Mesendoderm (in vitro differentiated cells): ENCODE measurements around the gene GDPD2.
A peak's percentile ranks its signal among the peaks of the same experiment; 100 is the strongest.

ENCODE experiments used
- DNase-seq: peaks from one replicate; pipeline ENCODE4 v3.0.0; 2013
- H2AK5ac ChIP-seq: 2 replicates; pipeline ENCODE4 v1.6.1; 2013; ENCODE audit warnings: low read length, inconsistent platforms
- H2BK120ac ChIP-seq: 2 replicates; pipeline ENCODE4 v1.6.1; 2013; ENCODE audit warnings: low read depth, mild to moderate bottlenecking, low read length, moderate library complexity, mixed read lengths
- H2BK15ac ChIP-seq: replicated peaks from 2 replicates; pipeline ENCODE4 v1.6.1; 2013; ENCODE audit warnings: low read depth, mild to moderate bottlenecking, moderate library complexity
- H2BK5ac ChIP-seq: 2 replicates; pipeline ENCODE4 v1.6.1; 2013; ENCODE audit warnings: low read length, inconsistent platforms
- H3K18ac ChIP-seq: 2 replicates; pipeline ENCODE4 v1.6.1; 2013; ENCODE audit warnings: mild to moderate bottlenecking, low read length, mixed read lengths
- H3K23ac ChIP-seq: one replicate; pipeline ENCODE4 v1.6.1; 2013; ENCODE audit warnings: low read length
- H3K27ac ChIP-seq: 2 replicates; pipeline ENCODE4 v1.5.1; 2013; ENCODE audit warnings: low read depth, mild to moderate bottlenecking, inconsistent platforms, low read length, moderate library complexity
- H3K27me3 ChIP-seq: 2 replicates; pipeline ENCODE4 v1.6.1; 2013; ENCODE audit warnings: low read length, control low read depth, mild to moderate bottlenecking, inconsistent platforms; ENCODE audit not compliant: insufficient read depth, poor library complexity
- H3K36me3 ChIP-seq: 2 replicates; pipeline ENCODE4 v1.6.1; 2013; ENCODE audit warnings: low read length, inconsistent platforms; ENCODE audit not compliant: control insufficient read depth, insufficient read depth
- H3K4ac ChIP-seq: one replicate; pipeline ENCODE4 v1.6.1; 2013; ENCODE audit warnings: low read depth, mild to moderate bottlenecking, low read length, moderate library complexity
- H3K4me1 ChIP-seq: 2 replicates; pipeline ENCODE4 v1.6.1; 2013; ENCODE audit warnings: low read depth, low read length, inconsistent platforms; ENCODE audit not compliant: control insufficient read depth
- H3K4me2 ChIP-seq: 2 replicates; pipeline ENCODE4 v1.6.1; 2013; ENCODE audit warnings: low read length
- H3K4me3 ChIP-seq: 2 replicates; pipeline ENCODE4 v1.5.1; 2013; ENCODE audit warnings: mild to moderate bottlenecking, low read length
- H3K56ac ChIP-seq: one replicate; pipeline ENCODE4 v1.6.1; 2013; ENCODE audit warnings: low read length
- H3K79me1 ChIP-seq: 2 replicates; pipeline ENCODE4 v1.6.1; 2013; ENCODE audit warnings: low read length, inconsistent platforms
- H3K79me2 ChIP-seq: 2 replicates; pipeline ENCODE4 v1.6.1; 2013; ENCODE audit warnings: mild to moderate bottlenecking, low read length; ENCODE audit not compliant: control insufficient read depth, insufficient read depth
- H3K9ac ChIP-seq: 2 replicates; pipeline ENCODE4 v1.6.1; 2013; ENCODE audit warnings: low read length, inconsistent platforms
- H4K5ac ChIP-seq: one replicate; pipeline ENCODE4 v1.6.1; 2013; ENCODE audit warnings: low read length
- H4K8ac ChIP-seq: one replicate; pipeline ENCODE4 v1.6.1; 2013; ENCODE audit warnings: low read depth, mild to moderate bottlenecking, control low read depth, low read length, moderate library complexity
- WGBS: extraction: QIAGEN DNeasy Blood & Tissue Kit; methylation state at CpG from one replicate; pipeline ENCODE4 v1.1.7; 2013; ENCODE audit warnings: low lambda C conversion rate, missing lambda C conversion rate; ENCODE audit not compliant: insufficient coverage; ENCODE audit errors: extremely low coverage; 5-methylcytosine and 5-hydroxymethylcytosine counted together

The GDPD2 gene

DNA sequence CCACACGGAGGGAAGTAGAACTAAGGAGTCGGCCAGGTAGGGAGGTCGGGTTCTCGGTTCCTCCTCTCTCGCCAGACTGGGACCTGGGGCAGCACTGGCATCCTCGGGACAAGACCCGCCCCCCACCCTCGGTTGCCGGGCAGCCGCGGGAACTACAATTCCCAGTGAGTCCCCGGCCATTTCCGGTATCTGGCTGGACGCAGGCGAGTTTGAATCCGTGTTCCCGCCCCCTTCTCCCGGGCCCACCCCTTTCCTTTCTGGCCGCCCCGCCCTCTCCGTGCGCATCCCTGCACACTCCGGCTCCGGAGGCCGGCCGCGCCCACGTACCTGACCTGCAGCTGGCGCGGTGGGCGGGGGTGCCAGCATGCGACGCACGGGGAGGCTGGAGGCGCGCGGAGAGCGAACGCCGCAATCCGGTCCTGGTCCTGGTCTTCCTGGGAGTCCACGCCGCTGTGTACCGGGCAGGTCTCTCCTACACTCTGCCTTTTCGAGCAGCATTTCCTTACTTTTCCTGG, 11.3 kb downstream of the GDPD2 start:
- Histone ChIP-seq H3K27me3 (no peaks in the 10 kb centered on the region), H3K4me2 (peak overlapping the region; percentile 83), H3K4ac (no peak overlapping the region), H3K18ac (no peak overlapping the region), H2BK15ac (no peak overlapping the region), H2BK5ac (no peak overlapping the region), H2BK120ac (no peak overlapping the region), H3K79me1 (no peaks in the 10 kb centered on the region), H2AK5ac (no peak overlapping the region), H4K8ac (no peak overlapping the region), H3K4me1 (no peaks in the 10 kb centered on the region), H3K23ac (no peak overlapping the region), H3K27ac (no peak overlapping the region), H3K79me2 (no peaks in the 10 kb centered on the region), H3K4me3 (peak overlapping the region; percentile 57), H3K9ac (peak overlapping the region; percentile 47), H3K56ac (peak overlapping the region; percentile 78), H3K36me3 (no peaks in the 10 kb centered on the region), H4K5ac (no peak overlapping the region)
- peak; percentile 91 for DNase-seq
- WGBS = no CpG with 5 or more reads among the region's 45 CpGs

GRCh38 chrX:70434914-70435586, 11.9 kb downstream of the GDPD2 start:
- H3K4me2 ChIP-seq = peak overlapping the region; percentile 52
- H2BK120ac ChIP-seq = no peak overlapping the region
- H3K79me2 ChIP-seq = no peaks in the 10 kb centered on the region
- H3K36me3 ChIP-seq = no peaks in the 10 kb centered on the region
- peak overlapping the region; percentile 41 for H3K9ac ChIP-seq
- H4K8ac ChIP-seq = no peak overlapping the region
- H3K27ac ChIP-seq = no peak overlapping the region
- no peak overlapping the region for H3K4ac ChIP-seq
- DNase-seq = peak; percentile 10
- H3K4me3 ChIP-seq = peak overlapping the region; percentile 50
- H3K56ac ChIP-seq = peak overlapping the region; percentile 78
- no peak overlapping the region for H2AK5ac ChIP-seq
- H3K27me3 ChIP-seq = no peaks in the 10 kb centered on the region
- H3K18ac ChIP-seq = no peak overlapping the region
- no peaks in the 10 kb centered on the region for H3K4me1 ChIP-seq
- no peaks in the 10 kb centered on the region for H3K79me1 ChIP-seq
- H2BK5ac ChIP-seq = no peak overlapping the region
- no peak overlapping the region for H2BK15ac ChIP-seq
- no peak overlapping the region for H3K23ac ChIP-seq
- no CpG with 5 or more reads among the region's 17 CpGs for WGBS
- no peak overlapping the region for H4K5ac ChIP-seq

DNA sequence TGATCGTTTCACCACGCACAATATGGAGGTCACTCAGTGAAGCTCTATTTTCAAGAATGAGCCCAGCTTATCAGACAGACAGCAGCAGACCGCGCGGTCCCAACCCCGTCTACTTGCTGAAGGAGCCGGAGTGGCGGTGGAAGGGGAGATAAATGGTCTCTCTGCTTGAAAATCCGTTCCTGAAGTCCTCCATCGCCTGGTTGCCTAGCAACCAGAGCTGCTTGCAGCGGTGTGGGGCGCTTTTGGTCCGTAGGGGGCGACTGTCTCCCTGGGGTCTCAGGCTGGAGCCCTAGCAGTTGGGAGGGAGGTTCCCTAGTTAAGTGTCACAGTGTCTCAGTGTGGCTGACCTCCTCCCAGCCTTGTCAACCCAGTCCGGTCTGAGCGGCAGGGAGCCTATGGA, 13.2 kb downstream of the GDPD2 start:
- no peaks in the 10 kb centered on the region for H3K79me1 ChIP-seq
- no peak overlapping the region for H3K9ac ChIP-seq
- H3K36me3 ChIP-seq = no peaks in the 10 kb centered on the region
- H3K23ac ChIP-seq = no peak overlapping the region
- no peaks in the 10 kb centered on the region for H3K4me1 ChIP-seq
- no peak overlapping the region for H3K18ac ChIP-seq
- no peak overlapping the region for H4K5ac ChIP-seq
- H2BK120ac ChIP-seq = no peak overlapping the region
- H3K4me2 ChIP-seq = no peak overlapping the region
- no peak overlapping the region for H3K56ac ChIP-seq
- no CpG with 5 or more reads among the region's 16 CpGs for WGBS
- H3K4ac ChIP-seq = no peak overlapping the region
- H2BK5ac ChIP-seq = no peak overlapping the region
- no peak overlapping the region for H2AK5ac ChIP-seq
- H4K8ac ChIP-seq = no peak overlapping the region
- no peak overlapping the region for H2BK15ac ChIP-seq
- H3K27ac ChIP-seq = no peak overlapping the region
- H3K27me3 ChIP-seq = no peaks in the 10 kb centered on the region
- H3K4me3 ChIP-seq = no peak overlapping the region
- H3K79me2 ChIP-seq = no peaks in the 10 kb centered on the region
- DNase-seq = peak; percentile 81

- no peak overlapping the region for H2AK5ac ChIP-seq
- no peaks in the 10 kb centered on the region for H3K79me1 ChIP-seq
- no peaks in the 10 kb centered on the region for H3K79me2 ChIP-seq
- H3K18ac ChIP-seq = no peak overlapping the region
- H3K4me3 ChIP-seq = no peak overlapping the region
- H3K4ac ChIP-seq = no peak overlapping the region
- H4K8ac ChIP-seq = no peak overlapping the region
- no peak overlapping the region for H2BK15ac ChIP-seq
- H3K36me3 ChIP-seq = no peaks in the 10 kb centered on the region
- no CpG with 5 or more reads among the region's 2 CpGs for WGBS
- DNase-seq = no peak
- H3K9ac ChIP-seq = no peak overlapping the region
- no peak overlapping the region for H3K23ac ChIP-seq
- H3K4me2 ChIP-seq = no peak overlapping the region
- no peak overlapping the region for H2BK120ac ChIP-seq
- no peaks in the 10 kb centered on the region for H3K4me1 ChIP-seq
- H3K27me3 ChIP-seq = no peaks in the 10 kb centered on the region
- H3K56ac ChIP-seq = no peak overlapping the region
- H2BK5ac ChIP-seq = no peak overlapping the region
- H3K27ac ChIP-seq = no peak overlapping the region
- H4K5ac ChIP-seq = no peak overlapping the region
These were observed 13.9 kb downstream of the GDPD2 start for GRCh38 chrX:70437011-70437410.

- no peak overlapping the region for H2BK120ac ChIP-seq
- WGBS = no CpG with 5 or more reads among the region's 8 CpGs
These were observed 15.0 kb downstream of the GDPD2 start for GRCh38 chrX:70437921-70438665.

More at GRCh38 chrX:70437921-70438665, 15.0 kb downstream of the GDPD2 start:
- no peak overlapping the region for H4K8ac ChIP-seq
- H3K27me3 ChIP-seq = no peaks in the 10 kb centered on the region
- DNase-seq = no peak
- H3K9ac ChIP-seq = no peak overlapping the region
- H3K23ac ChIP-seq = no peak overlapping the region
- no peaks in the 10 kb centered on the region for H3K36me3 ChIP-seq
- no peak overlapping the region for H2AK5ac ChIP-seq
- no peaks in the 10 kb centered on the region for H3K4me1 ChIP-seq
- no peak overlapping the region for H3K18ac ChIP-seq
- H3K4me3 ChIP-seq = no peak overlapping the region
- no peak overlapping the region for H3K4me2 ChIP-seq
- no peak overlapping the region for H3K27ac ChIP-seq
- no peaks in the 10 kb centered on the region for H3K79me2 ChIP-seq
- no peak overlapping the region for H3K56ac ChIP-seq
- no peak overlapping the region for H2BK5ac ChIP-seq
- H3K79me1 ChIP-seq = no peaks in the 10 kb centered on the region
- no peak overlapping the region for H4K5ac ChIP-seq
- H3K4ac ChIP-seq = no peak overlapping the region
- H2BK15ac ChIP-seq = no peak overlapping the region
